B cell (primary cell): ENCODE results near the gene KPNB1. TPM values are rescaled to one million over a fixed set of nuclear protein-coding genes. Genes with fewer than 3 reads are reported as not detected.

Experiments
- ATAC-seq: fragments of 200-7000 bp; cut with Tn5 transposase; one replicate; pipeline ENCODE4 v1.10.0; 2021; ENCODE audit warnings: low read depth, mild to moderate bottlenecking, moderate number of reproducible peaks, moderate library complexity
- CTCF ChIA-PET: fragments of 350-600 bp; sonication (Branson Sonifier 250); formaldehyde crosslinking; loops from one replicate; lab custom pipeline; 2021; ENCODE audit warnings: antibody characterized with exemption, inconsistent platforms; lab: Charles Lee
- POLR2A ChIA-PET: fragments of 350-600 bp; sonication (Branson Sonifier 250); formaldehyde crosslinking; loops from one replicate; lab custom pipeline; 2021; ENCODE audit warnings: antibody characterized with exemption; lab: Charles Lee
- DNase-seq: peaks from one replicate; pipeline ENCODE4 v3.0.0; 2013
- H2AFZ ChIP-seq: 2 replicates; pipeline ENCODE4 v1.6.1; 2012; ENCODE audit warnings: mild to moderate bottlenecking, low read depth, low read length; ENCODE audit not compliant: insufficient read depth, poor library complexity, severe bottlenecking
- H3K27ac ChIP-seq, 2 donors: 1 replicate in 1 of 2; 2 replicates in 1 of 2; pipeline ENCODE4 v1.5.1; 2012 to 2013; ENCODE audit warnings: low read length in 2 of 2, mild to moderate bottlenecking in 2 of 2, moderate library complexity in 1 of 2
- H3K27me3 ChIP-seq, 4 experiments: fragments of 200-600 bp in 1 of 4; sonication (generic) in 1 of 4; replicated peaks in 1 of 4; 1 replicate in 2 of 4; 2 replicates in 2 of 4; pipeline versions ENCODE4 v1.6.1 to v1.7.0; 2013 to 2016; ENCODE audit warnings: low read length in 3 of 4, mild to moderate bottlenecking in 2 of 4, mixed read lengths in 1 of 4, moderate library complexity in 1 of 4; ENCODE audit not compliant: insufficient read depth in 4 of 4, control insufficient read depth in 3 of 4; ENCODE audit errors: control extremely low read depth in 1 of 4
- H3K36me3 ChIP-seq, 2 experiments: replicated peaks in 1 of 2; 1 replicate in 1 of 2; 2 replicates in 1 of 2; pipeline versions ENCODE4 v1.6.1 to v1.7.1; 2013; ENCODE audit warnings: low read length in 1 of 2; ENCODE audit not compliant: insufficient read depth in 2 of 2, control insufficient read depth in 1 of 2; ENCODE audit errors: control extremely low read depth in 1 of 2, extremely low read depth in 1 of 2
- H3K4me1 ChIP-seq, 2 donors: fragments of 200-600 bp in 1 of 2; sonication (generic) in 1 of 2; 1 replicate in 1 of 2; 2 replicates in 1 of 2; pipeline versions ENCODE4 v1.5.1 to v1.6.1; 2013 to 2017; ENCODE audit warnings: low read length in 2 of 2; ENCODE audit not compliant: control insufficient read depth in 2 of 2, insufficient read depth in 2 of 2
- H3K4me2 ChIP-seq: replicated peaks from 2 replicates; pipeline ENCODE3; 2012; ENCODE audit warnings: mild to moderate bottlenecking, low read depth, low read length; ENCODE audit not compliant: poor library complexity, severe bottlenecking
- H3K4me3 ChIP-seq, 5 experiments: fragments of 200-600 bp in 1 of 5; sonication (generic) in 1 of 5; 1 replicate in 3 of 5; 2 replicates in 2 of 5; pipeline versions ENCODE4 v1.5.1 to v1.7.0; 2011 to 2016; ENCODE audit warnings: low read length in 4 of 5, mild to moderate bottlenecking in 4 of 5, low read depth in 2 of 5, control low read depth in 1 of 5, moderate library complexity in 1 of 5; ENCODE audit not compliant: insufficient read depth in 1 of 5; ENCODE audit errors: control extremely low read depth in 1 of 5, extremely low read depth in 1 of 5
- H3K79me2 ChIP-seq: fragments of 200-600 bp; sonication (generic); one replicate; pipeline ENCODE4 v1.6.0; 2016; ENCODE audit warnings: low read length; ENCODE audit not compliant: control insufficient read depth, insufficient read depth
- H3K9ac ChIP-seq: fragments of 200-600 bp; sonication (generic); 2 replicates; pipeline ENCODE4 v1.6.1; 2017; ENCODE audit warnings: mild to moderate bottlenecking, low read length, moderate library complexity
- H3K9me3 ChIP-seq, 3 donors: one replicate each; pipeline versions ENCODE4 v1.6.1 to v1.7.1; 2013; ENCODE audit warnings: low read length in 2 of 3; ENCODE audit not compliant: control insufficient read depth in 2 of 3, insufficient read depth in 1 of 3; ENCODE audit errors: control extremely low read depth in 1 of 3
- H4K20me1 ChIP-seq: 2 replicates; pipeline ENCODE4 v1.6.0; 2012; ENCODE audit warnings: mild to moderate bottlenecking, low read length; ENCODE audit not compliant: insufficient read depth, control insufficient read depth, poor library complexity, severe bottlenecking
- H3K27ac Mint-ChIP-seq: one replicate; pipeline ENCODE4 v1.8.0; 2021; ENCODE audit warnings: mixed read lengths
- H3K27me3 Mint-ChIP-seq: one replicate; pipeline ENCODE4 v1.8.0; 2021; ENCODE audit warnings: mixed read lengths
- H3K4me1 Mint-ChIP-seq: one replicate; pipeline ENCODE4 v1.8.0; 2021; ENCODE audit warnings: mixed read lengths
- H3K4me3 Mint-ChIP-seq: one replicate; pipeline ENCODE4 v1.8.0; 2021; ENCODE audit warnings: mixed read lengths
- H3K9me3 Mint-ChIP-seq: one replicate; pipeline ENCODE4 v1.8.0; 2022; ENCODE audit warnings: mixed read lengths; ENCODE audit not compliant: insufficient read depth
- EZH2 ChIP-seq: IDR thresholded peaks from 2 replicates; pipeline ENCODE4 v1.6.1; 2012; ENCODE audit warnings: borderline replicate concordance, low read depth, mild to moderate bottlenecking, moderate library complexity, low read length; ENCODE audit not compliant: insufficient read depth, poor library complexity, severe bottlenecking
- WGBS: methylation state at CpG from one replicate; pipeline ENCODE4 v1.1.5; 2013; ENCODE audit warnings: missing lambda C conversion rate; ENCODE audit not compliant: insufficient coverage; 5-methylcytosine and 5-hydroxymethylcytosine counted together
- intact Hi-C: fragments of 100-400 bp; cut with micrococcal nuclease; formaldehyde crosslinking; loops from one replicate; pipeline ENCODE4 v1.10.0; 2022
- polyA plus RNA-seq: library from polyadenylated mRNA; depleted of rRNA; stranded (reverse); fragments of >200 nt; gene quantifications from 2 replicates; pipeline ENCODE4 v1.2.3, GENCODE V29; 2012
- total RNA-seq, 2 donors: library from RNA; stranded (reverse); fragments of 120-200 nt in 1 of 2; gene quantifications; 1 replicate in 1 of 2; 2 replicates in 1 of 2; pipeline versions ENCODE4 v1.2.3 to v1.2.4, GENCODE V29; 2013 to 2022
- TF ChIP-seq, protein P1 (sequence below): fragments of 200-600 bp; IDR thresholded peaks from one replicate; pipeline ENCODE4 v1.8.0; 2022; ENCODE audit warnings: antibody characterized with exemption, mild to moderate bottlenecking

KPNB1 gene
- total and polyA plus RNA-seq, 2 donors (not counting 1 experiment from before 2014, with no cell fraction given) = 60.6 to 278 TPM

DNA sequence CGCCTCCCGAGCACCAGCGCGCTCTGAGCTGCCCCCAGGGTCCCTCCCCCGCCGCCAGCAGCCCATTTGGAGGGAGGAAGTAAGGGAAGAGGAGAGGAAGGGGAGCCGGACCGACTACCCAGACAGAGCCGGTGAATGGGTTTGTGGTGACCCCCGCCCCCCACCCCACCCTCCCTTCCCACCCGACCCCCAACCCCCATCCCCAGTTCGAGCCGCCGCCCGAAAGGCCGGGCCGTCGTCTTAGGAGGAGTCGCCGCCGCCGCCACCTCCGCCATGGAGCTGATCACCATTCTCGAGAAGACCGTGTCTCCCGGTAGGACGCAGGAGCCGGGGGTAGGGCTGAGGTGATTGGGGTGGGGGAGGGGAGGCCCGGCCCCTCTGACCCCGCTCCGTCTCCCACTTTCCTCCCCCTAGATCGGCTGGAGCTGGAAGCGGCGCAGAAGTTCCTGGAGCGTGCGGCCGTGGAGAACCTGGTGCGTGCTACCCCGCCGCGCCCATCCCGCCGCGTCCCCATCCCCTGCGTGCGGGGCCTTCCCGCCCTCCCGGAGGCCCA is 329 bp downstream of the KPNB1 start:
- H3K4me3 Mint-ChIP-seq = peak overlapping the region; percentile 98
- ATAC-seq (peak; percentile 4), DNase-seq (peak; percentile 86)
- Histone ChIP-seq H3K27ac (peak overlapping the region; percentile 46 to 76), H3K27me3 (no peaks in the 10 kb centered on the region), H3K9me3 (no peaks in the 10 kb centered on the region), H4K20me1 (peaks cover 26% of the 10 kb centered on the region), H2AFZ (peak overlapping the region; percentile 95), H3K79me2 (peaks cover 54% of the 10 kb centered on the region), H3K4me2 (peak overlapping the region; percentile 86), H3K36me3 (peaks cover 5 to 33% of the 10 kb centered on the region in 2 experiments), H3K4me3 (peak overlapping the region in 4 of 5 experiments; percentile 76 to 93 (median 86)), H3K9ac (peak overlapping the region; percentile 80), H3K4me1 (peaks cover 32% of the 10 kb centered on the region in 2 donors)
- no peak for TF ChIP-seq EZH2
- TF ChIP-seq, protein P1, sequence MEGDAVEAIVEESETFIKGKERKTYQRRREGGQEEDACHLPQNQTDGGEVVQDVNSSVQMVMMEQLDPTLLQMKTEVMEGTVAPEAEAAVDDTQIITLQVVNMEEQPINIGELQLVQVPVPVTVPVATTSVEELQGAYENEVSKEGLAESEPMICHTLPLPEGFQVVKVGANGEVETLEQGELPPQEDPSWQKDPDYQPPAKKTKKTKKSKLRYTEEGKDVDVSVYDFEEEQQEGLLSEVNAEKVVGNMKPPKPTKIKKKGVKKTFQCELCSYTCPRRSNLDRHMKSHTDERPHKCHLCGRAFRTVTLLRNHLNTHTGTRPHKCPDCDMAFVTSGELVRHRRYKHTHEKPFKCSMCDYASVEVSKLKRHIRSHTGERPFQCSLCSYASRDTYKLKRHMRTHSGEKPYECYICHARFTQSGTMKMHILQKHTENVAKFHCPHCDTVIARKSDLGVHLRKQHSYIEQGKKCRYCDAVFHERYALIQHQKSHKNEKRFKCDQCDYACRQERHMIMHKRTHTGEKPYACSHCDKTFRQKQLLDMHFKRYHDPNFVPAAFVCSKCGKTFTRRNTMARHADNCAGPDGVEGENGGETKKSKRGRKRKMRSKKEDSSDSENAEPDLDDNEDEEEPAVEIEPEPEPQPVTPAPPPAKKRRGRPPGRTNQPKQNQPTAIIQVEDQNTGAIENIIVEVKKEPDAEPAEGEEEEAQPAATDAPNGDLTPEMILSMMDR = no peak
- 0% methylated on average over 17 of the region's 48 CpGs for WGBS
- intact Hi-C loops = loop anchor here (1.0 to 2.0 kb wide), 5 partner anchors 10 to 246 kb away; partner anchors contain the start of genes SP2 and TBX21
- H3K9me3 Mint-ChIP-seq = no peaks in the 10 kb centered on the region
- CTCF ChIA-PET = interaction anchor here (0.5 to 11.8 kb wide), 5 partner anchors 14 to 92 kb away, joined by 3 to 108 read pairs (median 3); no protein-coding TSS in a partner anchor
- peak overlapping the region; percentile 98 for H3K27ac Mint-ChIP-seq
- POLR2A ChIA-PET = interaction anchor here (0.5 to 2.6 kb wide), 18 partner anchors 9 to 1542 kb away, joined by 3 to 39 read pairs (median 4); partner anchors contain the start of genes EFCAB13, SCRN2 and SP2
- H3K4me1 Mint-ChIP-seq = peaks cover 48% of the 10 kb centered on the region
- H3K27me3 Mint-ChIP-seq = no peaks in the 10 kb centered on the region
